HepG2 (cell line): ENCODE results near the gene NEURL4. TPM values are rescaled to one million over a fixed set of nuclear protein-coding genes. Genes with fewer than 3 reads are reported as not detected.

Experiments
- ATAC-seq: fragments of 200-7000 bp; cut with Tn5 transposase; 3 replicates; pipeline ENCODE4 v1.9.1; 2020; ENCODE audit warnings: mild to moderate bottlenecking, moderate library complexity
- BruUV-seq: library from RNA; stranded (reverse); fragments of 400-500 nt; replicated peaks from 2 replicates; lab custom pipeline; 2021; lab: Mats Ljungman, UMichigan
- CTCF ChIA-PET: fragments of 300-600 bp; formaldehyde crosslinking; extraction: SDS; loops from one replicate; lab custom pipeline; 2021; ENCODE audit warnings: low total read pairs, inconsistent platforms, low intra/inter-chr PET ratio; lab: Yijun Ruan, JAX
- POLR2A ChIA-PET: fragments of 350-600 bp; sonication (Branson Sonifier 250); formaldehyde crosslinking; loops from one replicate; lab custom pipeline; 2020; ENCODE audit warnings: antibody characterized with exemption, inconsistent platforms; lab: Yijun Ruan, JAX
- DNase-seq: peaks from one replicate; pipeline ENCODE4 v3.0.0-alpha.2; 2015; ENCODE audit warnings: low spot score
- FAIRE-seq: peaks from 3 replicates; lab custom pipeline; 2011; peaks lifted over from hg19 to GRCh38; lab: Jason Lieb, UNC
- H2AFZ ChIP-seq: one replicate; pipeline ENCODE4 v1.6.1; 2011; ENCODE audit warnings: low read length, inconsistent platforms
- H3K27ac ChIP-seq: fragments of 300-600 bp; 3 replicates; pipeline ENCODE4 v1.8.0; 2011; ENCODE audit warnings: mixed run types, mild to moderate bottlenecking, mixed read lengths, low read length, inconsistent platforms; ENCODE audit not compliant: insufficient read depth; ENCODE audit errors: extremely low read length
- H3K27me3 ChIP-seq, 2 experiments: fragments of 200-600 bp in 1 of 2; 2 replicates in 1 of 2; 3 replicates in 1 of 2; pipeline versions ENCODE4 v1.6.0 to v1.8.0; 2011; ENCODE audit warnings: low read length in 2 of 2, mild to moderate bottlenecking in 2 of 2, moderate library complexity in 2 of 2, inconsistent platforms in 1 of 2; ENCODE audit not compliant: insufficient read depth in 2 of 2, control insufficient read depth in 1 of 2
- H3K36me3 ChIP-seq, 2 experiments: fragments of 200-600 bp in 1 of 2; replicated peaks in 1 of 2; 2 replicates in 1 of 2; 3 replicates in 1 of 2; pipeline versions ENCODE4 v1.5.1 to v1.8.0; 2011; ENCODE audit warnings: low read length in 2 of 2, inconsistent platforms in 1 of 2; ENCODE audit not compliant: insufficient read depth in 2 of 2, control insufficient read depth in 1 of 2
- H3K4me1 ChIP-seq: 2 replicates; pipeline ENCODE4 v1.5.1; 2012; ENCODE audit warnings: low read length, inconsistent platforms; ENCODE audit not compliant: insufficient read depth
- H3K4me2 ChIP-seq: 2 replicates; pipeline ENCODE4 v1.6.0; 2011; ENCODE audit warnings: low read depth, low read length, inconsistent platforms
- H3K4me3 ChIP-seq, 3 experiments: fragments of 200-600 bp in 1 of 3; sonication (generic), shearing (Covaris generic) in 1 of 3; replicated peaks in 1 of 3; 2 replicates each; pipeline ENCODE4 v1.5.1; 2011 to 2016; ENCODE audit warnings: low read length in 3 of 3, inconsistent platforms in 2 of 3, low read depth in 2 of 3, mild to moderate bottlenecking in 2 of 3, control low read depth in 1 of 3, mixed read lengths in 1 of 3; ENCODE audit not compliant: insufficient read depth in 1 of 3
- H3K79me2 ChIP-seq: one replicate; pipeline ENCODE4 v1.6.1; 2011; ENCODE audit warnings: low read length, inconsistent platforms; ENCODE audit not compliant: insufficient read depth
- H3K9ac ChIP-seq: 2 replicates; pipeline ENCODE4 v1.6.0; 2011; ENCODE audit warnings: mild to moderate bottlenecking, low read depth, low read length, inconsistent platforms; ENCODE audit not compliant: insufficient read depth
- H3K9me3 ChIP-seq: 2 replicates; pipeline ENCODE4 v1.5.1; 2012; ENCODE audit warnings: mild to moderate bottlenecking, low read length
- H4K20me1 ChIP-seq: 2 replicates; pipeline ENCODE4 v1.6.0; 2011; ENCODE audit warnings: inconsistent platforms, mild to moderate bottlenecking, low read length, moderate library complexity; ENCODE audit not compliant: insufficient read depth
- CENPBD1 ChIP-seq: sonication (generic); formaldehyde crosslinking; IDR thresholded peaks from 2 replicates; pipeline ENCODE4 v1.8.0; 2022; ENCODE audit warnings: missing genetic modification reagents, low read depth, mild to moderate bottlenecking, borderline replicate concordance
- ELF3 ChIP-seq: IDR thresholded peaks from 2 replicates; pipeline ENCODE4 v1.6.1; 2016; ENCODE audit warnings: missing genetic modification reagents, missing compliant biosample characterization
- ETV6 ChIP-seq: sonication (generic); formaldehyde crosslinking; conservative IDR thresholded peaks from 2 replicates; pipeline ENCODE4 v1.4.0; 2020; ENCODE audit warnings: missing genetic modification reagents
- FOXA1 ChIP-seq, 2 experiments: fragments of 450-650 bp in 1 of 2; sonication (generic) in 1 of 2; formaldehyde crosslinking in 1 of 2; IDR thresholded peaks; 2 replicates each; pipeline versions ENCODE4 v1.4.0 to v1.6.1; 2016 to 2020; ENCODE audit warnings: missing genetic modification reagents in 1 of 2
- GLI4 ChIP-seq: sonication (generic); formaldehyde crosslinking; IDR thresholded peaks from 2 replicates; pipeline ENCODE4 v1.5.1; 2020; ENCODE audit warnings: missing genetic modification reagents, mild to moderate bottlenecking, moderate library complexity, borderline replicate concordance
- HNF4G ChIP-seq, 2 experiments: sonication (generic) in 1 of 2; formaldehyde crosslinking in 1 of 2; IDR thresholded peaks; 2 replicates each; pipeline versions ENCODE4 v1.4.0 to v1.6.1; 2011 to 2020; ENCODE audit warnings: borderline replicate concordance in 2 of 2, low read depth in 2 of 2, mild to moderate bottlenecking in 2 of 2, low read length in 1 of 2, missing genetic modification reagents in 1 of 2, moderate library complexity in 1 of 2
- JUND ChIP-seq: sonication (generic); formaldehyde crosslinking; IDR thresholded peaks from 2 replicates; pipeline ENCODE4 v1.8.0; 2022; ENCODE audit warnings: mild to moderate bottlenecking, missing genetic modification reagents
- POLR2AphosphoS2 ChIP-seq: IDR thresholded peaks from 2 replicates; pipeline ENCODE4 v1.6.1; 2011; ENCODE audit warnings: low read depth, low read length, improper control_type of control experiment
- RBFOX2 ChIP-seq: fragments of 200-400 bp; formaldehyde crosslinking; IDR thresholded peaks from 2 replicates; pipeline ENCODE4 v1.6.1; 2017; ENCODE audit warnings: low read depth, mild to moderate bottlenecking, low read length
- RBM22 ChIP-seq: fragments of 200-400 bp; formaldehyde crosslinking; optimal IDR thresholded peaks from 2 replicates; pipeline ENCODE3; 2017; ENCODE audit warnings: mild to moderate bottlenecking, low read length, moderate library complexity
- RNF2 ChIP-seq: fragments of 450-650 bp; conservative IDR thresholded peaks from 2 replicates; pipeline ENCODE4 v1.6.1; 2016; ENCODE audit warnings: low read depth
- SAFB2 ChIP-seq: sonication (generic); formaldehyde crosslinking; IDR thresholded peaks from 2 replicates; pipeline ENCODE4 v1.5.1; 2020; ENCODE audit warnings: missing genetic modification reagents, low read depth, mild to moderate bottlenecking, borderline replicate concordance
- THAP8 ChIP-seq: sonication (generic); formaldehyde crosslinking; IDR thresholded peaks from 2 replicates; pipeline ENCODE4 v1.5.1; 2020; ENCODE audit warnings: missing genetic modification reagents, mild to moderate bottlenecking, borderline replicate concordance
- U2AF2 ChIP-seq: fragments of 200-400 bp; formaldehyde crosslinking; IDR thresholded peaks from 2 replicates; pipeline ENCODE4 v1.6.1; 2017; ENCODE audit warnings: low read depth, mild to moderate bottlenecking, low read length
- ZBTB37 ChIP-seq: sonication (generic); formaldehyde crosslinking; IDR thresholded peaks from 2 replicates; pipeline ENCODE4 v1.4.0; 2020; ENCODE audit warnings: mild to moderate bottlenecking, missing genetic modification reagents
- ZBTB38 ChIP-seq: sonication (generic); formaldehyde crosslinking; IDR thresholded peaks from 2 replicates; pipeline ENCODE4 v1.5.1; 2020; ENCODE audit warnings: mild to moderate bottlenecking, missing genetic modification reagents
- ZNF773 ChIP-seq: sonication (generic); formaldehyde crosslinking; IDR thresholded peaks from 2 replicates; pipeline ENCODE4 v1.4.0; 2020; ENCODE audit warnings: missing genetic modification reagents, borderline replicate concordance
- ZNF83 ChIP-seq: sonication (generic); formaldehyde crosslinking; IDR thresholded peaks from 2 replicates; pipeline ENCODE4 v1.4.0; 2020; ENCODE audit warnings: missing genetic modification reagents, mild to moderate bottlenecking, borderline replicate concordance
- ZNF883 ChIP-seq: sonication (generic); formaldehyde crosslinking; IDR thresholded peaks from 2 replicates; pipeline ENCODE4 v1.5.1; 2020; ENCODE audit warnings: mild to moderate bottlenecking, missing genetic modification reagents; ENCODE audit errors: not compliant biosample characterization
- whole genome bisulfite sequencing: methylation state at CpG from one replicate; pipeline ENCODE4 v1.1.6; 2017; ENCODE audit warnings: low lambda C conversion rate; 5-methylcytosine and 5-hydroxymethylcytosine counted together
- in situ Hi-C: cut with HindIII; loops from 2 replicates; pipeline ENCODE4 v1.10.0; 2017; ENCODE audit warnings: low pct_unique_long_range_greater_than_20kb; ENCODE audit not compliant: extremely low pct_ligation_motif_present
- intact Hi-C: fragments of 100-400 bp; cut with micrococcal nuclease; formaldehyde crosslinking; loops from one replicate; pipeline ENCODE4 v1.10.0; 2022; ENCODE audit not compliant: unreplicated experiment
- polyA plus RNA-seq, 8 experiments: library from polyadenylated mRNA; depleted of rRNA in 3 of 8; stranded (reverse) in 7 of 8; unstranded in 1 of 8; fragments of >200 nt; fragmentation: Illumina TruSeq in 4 of 8; extraction: Trizol in 4 of 8; gene quantifications; 2 replicates each; pipeline versions ENCODE4 v1.2.1 to v1.2.3, GENCODE V29; 2011 to 2016; ENCODE audit warnings: low read depth in 4 of 8, missing spikeins in 1 of 8, mixed read lengths in 1 of 8; ENCODE audit not compliant: insufficient read depth in 1 of 8
- total RNA-seq, 5 experiments: library from RNA; depleted of rRNA; stranded (reverse); fragments of >200 nt; fragmentation: Illumina TruSeq; extraction: Trizol; gene quantifications; 2 replicates each; pipeline ENCODE4 v1.2.3, GENCODE V29; 2016; ENCODE audit warnings: low read depth in 1 of 5

Gene NEURL4
- total and polyA plus RNA-seq, 2 of the 13 experiments (the other 11 are each of a cell fraction or from before 2014, with no cell fraction given) = 14.8 to 15.7 TPM

GRCh38 chr17:7313088-7313889 lies 15.8 kb downstream of the NEURL4 start:
- Histone ChIP-seq H3K4me2 (peak overlapping the region; percentile 69), H3K79me2 (peaks cover 44% of the 10 kb centered on the region), H4K20me1 (peaks cover 51% of the 10 kb centered on the region), H3K9ac (no peak overlapping the region; the same call in 1 of the 2 replicates), H3K27me3 (no peaks in the 10 kb centered on the region), H3K4me1 (peaks cover 55% of the 10 kb centered on the region), H3K36me3 (peaks cover 24 to 54% of the 10 kb centered on the region in 2 experiments), H3K4me3 (peak overlapping the region in 1 of 3 experiments; percentile 82; a peak in 1 of 6 replicates), H3K9me3 (no peaks in the 10 kb centered on the region), H2AFZ (no peak overlapping the region), H3K27ac (no peak overlapping the region)
- intact Hi-C loops (no loop called here), in situ Hi-C loops (no loop called here)
- 91% methylated on average over 4 of the region's 7 CpGs for WGBS
- FAIRE-seq (peak; percentile 63), ATAC-seq (peak; percentile 64), DNase-seq (peak; percentile 45)
- POLR2A ChIA-PET = interaction anchor here (0.5 to 5.8 kb wide), 16 partner anchors 16 to 273 kb away, joined by 3 to 47 read pairs (median 3); partner anchors contain the start of genes ACADVL, ACAP1, DLG4 and GABARAP
- BruUV-seq = no TSS peak
- CTCF ChIA-PET = no interaction called here
- TF ChIP-seq RBFOX2 (0 out of 2 replicates have a peak, but pooled peaks have one; percentile 44), ELF3 (CRISPR knock-in tag) (no peak), HNF4G (IDR thresholded peaks at IDR 0.05; ENCODE audit: borderline replicate concordance, low read depth, low read length) (no peak), HNF4G (CRISPR knock-in tag; IDR thresholded peaks at IDR 0.05; ENCODE audit: borderline replicate concordance, low read depth) (no peak), RNF2 (no peak), JUND (CRISPR knock-in tag) (peak; percentile 23; the same call in 1 of the 2 replicates), RBM22 (peak; percentile 80), ZBTB38 (CRISPR knock-in tag) (no peak), ZNF83 (no peak), GLI4 (no peak), FOXA1 (IDR thresholded peaks at IDR 0.05) (no peak), FOXA1 (CRISPR knock-in tag; IDR thresholded peaks at IDR 0.05) (no peak), SAFB2 (CRISPR knock-in tag) (no peak), ZNF773 (CRISPR knock-in tag) (no peak), THAP8 (CRISPR knock-in tag) (no peak), ZBTB37 (no peak), ZNF883 (CRISPR knock-in tag) (no peak), U2AF2 (no peak), POLR2AphosphoS2 (peak; percentile 80), ETV6 (no peak), CENPBD1 (no peak)
